Measurements from ENCODE around the gene CLASRP.
"Not testable (repeated sequence)": the region's sequence is repeated elsewhere in the genome, so short reads cannot be mapped to it uniquely, and the experiment has no call there.

The CLASRP gene, protein sequence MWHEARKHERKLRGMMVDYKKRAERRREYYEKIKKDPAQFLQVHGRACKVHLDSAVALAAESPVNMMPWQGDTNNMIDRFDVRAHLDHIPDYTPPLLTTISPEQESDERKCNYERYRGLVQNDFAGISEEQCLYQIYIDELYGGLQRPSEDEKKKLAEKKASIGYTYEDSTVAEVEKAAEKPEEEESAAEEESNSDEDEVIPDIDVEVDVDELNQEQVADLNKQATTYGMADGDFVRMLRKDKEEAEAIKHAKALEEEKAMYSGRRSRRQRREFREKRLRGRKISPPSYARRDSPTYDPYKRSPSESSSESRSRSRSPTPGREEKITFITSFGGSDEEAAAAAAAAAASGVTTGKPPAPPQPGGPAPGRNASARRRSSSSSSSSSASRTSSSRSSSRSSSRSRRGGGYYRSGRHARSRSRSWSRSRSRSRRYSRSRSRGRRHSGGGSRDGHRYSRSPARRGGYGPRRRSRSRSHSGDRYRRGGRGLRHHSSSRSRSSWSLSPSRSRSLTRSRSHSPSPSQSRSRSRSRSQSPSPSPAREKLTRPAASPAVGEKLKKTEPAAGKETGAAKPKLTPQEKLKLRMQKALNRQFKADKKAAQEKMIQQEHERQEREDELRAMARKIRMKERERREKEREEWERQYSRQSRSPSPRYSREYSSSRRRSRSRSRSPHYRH

GRCh38 chr19:45038931-45039893 lies at the start of gene CLASRP:
CLASRP (plus strand) TSS chr19:45039045; CDS start chr19:45040213, 1,168 bp downstream.
- peak; percentile 86 for DNase-seq

DNA sequence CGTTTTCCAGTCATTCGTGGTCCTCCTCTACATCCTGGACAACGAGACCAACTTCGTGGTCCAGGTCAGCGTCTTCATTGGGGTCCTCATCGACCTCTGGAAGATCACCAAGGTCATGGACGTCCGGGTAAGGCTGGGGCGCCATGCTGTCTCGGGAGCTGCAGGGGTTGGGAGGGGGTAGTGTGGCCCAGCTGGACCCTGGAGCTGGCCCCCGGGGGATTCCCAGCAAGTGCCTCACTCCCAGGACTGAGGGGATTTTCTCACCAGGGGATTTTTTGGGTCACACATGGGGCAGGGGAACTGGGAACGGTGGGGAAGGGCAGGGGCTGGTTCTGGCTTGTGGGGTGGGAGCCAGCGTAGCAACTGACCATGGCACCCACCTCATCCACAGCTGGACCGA lies 48.4 kb upstream of the CLASRP start:
- no peak for DNase-seq

- no peak for DNase-seq
Measured at GRCh38 chr19:44990966-44991365, 47.9 kb upstream of the CLASRP start.

DNA sequence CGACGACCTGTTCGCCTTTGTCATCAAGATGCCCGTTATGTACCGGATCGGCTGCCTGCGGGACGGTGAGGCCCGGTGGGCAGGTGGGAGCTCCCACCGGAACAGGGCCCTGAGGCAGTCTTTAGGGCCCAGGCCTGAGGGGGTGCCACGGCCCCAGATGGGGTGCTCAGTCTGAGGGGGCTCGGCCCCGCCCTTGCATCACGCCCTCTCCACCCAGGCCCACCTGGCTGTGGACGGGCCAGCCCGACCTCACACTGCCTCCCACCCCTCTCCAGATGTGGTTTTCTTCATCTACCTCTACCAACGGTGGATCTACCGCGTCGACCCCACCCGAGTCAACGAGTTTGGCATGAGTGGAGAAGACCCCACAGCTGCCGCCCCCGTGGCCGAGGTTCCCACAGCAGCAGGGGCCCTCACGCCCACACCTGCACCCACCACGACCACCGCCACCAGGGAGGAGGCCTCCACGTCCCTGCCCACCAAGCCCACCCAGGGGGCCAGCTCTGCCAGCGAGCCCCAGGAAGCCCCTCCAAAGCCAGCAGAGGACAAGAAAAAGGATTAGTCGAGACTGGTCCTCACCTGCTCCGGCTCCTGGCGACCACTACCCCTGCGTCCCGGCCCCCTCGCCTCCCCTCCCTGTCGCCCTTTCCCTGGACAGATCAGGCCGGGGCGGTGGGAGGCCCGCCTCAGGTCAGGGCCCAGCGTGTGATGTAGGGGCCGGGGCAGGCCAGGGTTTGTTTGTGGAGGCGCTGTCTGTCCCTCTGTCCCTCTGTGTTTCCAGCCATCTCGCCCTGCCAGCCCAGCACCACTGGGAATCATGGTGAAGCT lies 46.3 kb upstream of the CLASRP start:
- DNase-seq: no peak

DNA sequence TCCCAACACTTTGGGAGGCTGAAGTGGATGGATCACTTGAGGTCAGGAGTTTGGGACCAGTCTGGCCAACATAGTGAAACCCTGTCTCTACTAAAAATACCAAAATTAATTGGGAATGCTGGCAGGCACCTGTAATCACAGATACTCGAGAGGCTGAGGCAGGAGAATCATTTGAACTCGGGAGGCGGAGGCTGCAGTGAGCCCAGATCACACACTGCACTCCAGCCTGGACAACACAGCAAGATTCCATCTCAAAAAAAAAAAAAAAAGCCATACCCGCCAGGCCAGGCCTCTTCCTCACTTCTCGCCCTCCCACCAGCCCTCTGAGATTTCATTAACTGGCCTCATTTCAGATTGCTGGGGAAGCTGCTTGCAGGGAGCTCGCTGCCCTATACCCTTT lies 45.3 kb upstream of the CLASRP start:
- no peak for DNase-seq

DNA sequence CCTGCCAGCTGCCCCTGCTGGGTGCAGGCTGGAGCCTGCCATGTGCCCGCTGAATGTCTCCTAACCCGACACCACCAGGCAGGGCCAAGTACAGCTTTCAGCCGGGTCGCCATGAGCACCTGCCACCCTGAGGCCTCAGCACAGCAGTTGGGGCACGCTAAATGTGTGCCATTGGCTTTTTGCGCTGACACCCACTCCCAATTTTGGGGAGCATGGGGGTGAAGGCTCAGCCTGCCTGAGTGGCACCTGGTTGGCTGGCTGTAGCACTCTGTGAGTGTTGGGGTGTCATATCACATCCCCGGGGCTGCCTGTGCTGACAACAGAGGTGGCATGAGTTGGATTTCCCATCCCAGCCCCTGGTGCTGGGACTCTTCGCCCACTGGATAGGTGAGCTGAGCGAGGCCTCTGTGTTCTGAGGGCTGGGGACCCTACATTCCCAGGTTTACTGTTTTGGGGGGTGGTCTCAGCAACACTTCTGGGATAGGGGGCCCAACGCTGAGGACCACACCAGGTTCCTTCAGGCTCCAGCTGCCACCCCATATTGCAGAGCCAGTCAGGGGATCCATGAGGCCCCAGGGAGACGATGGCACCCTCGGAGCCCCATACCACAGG lies 44.8 kb upstream of the CLASRP start:
- DNase-seq: no peak

GRCh38 chr19:44998025-44998424 lies 40.8 kb upstream of the CLASRP start:
- no peak for DNase-seq

GRCh38 chr19:44999131-44999925 lies 39.5 kb upstream of the CLASRP start:
- DNase-seq: not testable (repeated sequence)

DNA sequence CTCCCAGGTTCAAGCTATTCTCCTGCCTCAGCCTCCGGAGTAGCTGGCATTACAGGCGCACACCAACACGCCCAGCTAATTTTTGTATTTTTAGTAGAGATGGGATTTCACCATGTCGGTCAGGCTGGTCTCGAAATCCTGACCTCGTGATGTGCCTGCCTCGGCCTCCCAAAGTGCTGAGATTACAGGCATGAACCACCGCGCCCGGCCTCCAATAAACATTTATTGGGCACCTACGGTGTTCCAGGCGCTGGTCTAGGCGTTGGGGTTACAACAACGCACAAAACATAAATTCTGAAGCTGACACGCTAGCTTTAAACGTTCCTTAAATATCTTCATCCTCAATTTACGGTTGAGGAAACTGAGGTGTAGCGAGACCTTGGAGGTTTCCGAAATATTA lies 38.2 kb upstream of the CLASRP start:
- not testable (repeated sequence) for DNase-seq

- DNase-seq: peak; percentile 91
Measured at GRCh38 chr19:45001087-45001739, 37.6 kb upstream of the CLASRP start, which contains the start of gene RELB. RELB (plus strand) TSS chr19:45001464; CDS start chr19:45001580, 116 bp downstream.

DNA sequence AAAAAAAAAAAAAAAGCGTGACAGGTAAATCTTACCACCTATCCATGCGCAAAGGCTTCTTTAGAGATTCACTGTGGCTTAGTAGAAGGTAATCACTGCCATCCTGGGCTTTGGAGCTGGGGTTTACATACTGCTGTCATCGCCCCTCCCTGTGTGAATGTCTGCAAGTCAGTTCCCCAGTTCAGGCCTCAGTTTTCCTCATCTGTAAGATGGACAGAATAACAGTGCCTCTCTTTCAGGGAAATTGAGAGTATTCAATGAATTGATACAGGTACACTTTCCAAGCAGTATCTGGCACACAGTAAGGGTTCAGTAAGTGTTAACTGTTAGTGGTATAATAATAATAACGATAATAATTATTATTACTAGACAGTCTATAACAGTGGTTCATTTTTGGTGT lies 35.4 kb upstream of the CLASRP start:
- no peak for DNase-seq

- no peak for DNase-seq
Measured at GRCh38 chr19:45005787-45006186, 33.1 kb upstream of the CLASRP start.

DNA sequence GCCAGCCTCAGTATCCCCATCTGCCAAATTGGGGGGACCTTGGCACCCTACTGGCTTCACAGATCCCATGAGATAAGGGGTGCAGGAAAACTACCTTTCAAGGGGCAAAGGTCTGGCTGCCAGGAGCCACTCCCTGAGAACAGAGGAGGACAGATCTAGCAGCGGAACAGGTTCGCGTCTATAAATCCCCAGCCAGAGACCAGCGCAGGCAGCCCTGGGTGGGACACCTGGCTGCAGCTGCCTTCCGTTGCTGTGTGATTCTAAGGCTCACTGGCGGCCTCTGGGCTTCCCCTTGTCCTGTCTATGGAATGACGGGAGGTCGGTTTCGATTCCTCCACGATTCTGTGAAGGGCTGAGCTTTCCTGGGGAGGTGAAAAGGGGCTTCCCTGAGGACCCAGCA lies 30.3 kb upstream of the CLASRP start:
- no peak for DNase-seq

- no peak for DNase-seq
Measured at GRCh38 chr19:45009625-45010255, 29.1 kb upstream of the CLASRP start.

GRCh38 chr19:45010306-45010705 lies 28.5 kb upstream of the CLASRP start:
- no peak for DNase-seq

GRCh38 chr19:45011959-45012358 lies 26.9 kb upstream of the CLASRP start:
- no peak for DNase-seq

GRCh38 chr19:45016388-45017314 lies 22.2 kb upstream of the CLASRP start:
- DNase-seq: peak; percentile 85

GRCh38 chr19:45019187-45019586 lies 19.7 kb upstream of the CLASRP start:
- no peak for DNase-seq

GRCh38 chr19:45020071-45020470 lies 18.8 kb upstream of the CLASRP start:
- DNase-seq: no peak
